Measurements from ENCODE around the gene RASSF3.
"Not testable (repeated sequence)": the region's sequence is repeated elsewhere in the genome, so short reads cannot be mapped to it uniquely, and the experiment has no call there.

Gene RASSF3

GRCh38 chr12:64598831-64599230 is 11.5 kb upstream of the RASSF3 start:
- DNase-seq: no peak

GRCh38 chr12:64600164-64600561 is 10.1 kb upstream of the RASSF3 start:
- DNase-seq: no peak

GRCh38 chr12:64603183-64603841 is 7.0 kb upstream of the RASSF3 start:
- no peak for DNase-seq

- DNase-seq: peak; percentile 8
These were observed 1.3 kb upstream of the RASSF3 start for GRCh38 chr12:64608901-64609535.

GRCh38 chr12:64609536-64610078 is 688 bp upstream of the RASSF3 start:
- DNase-seq: no peak

- DNase-seq: peak; percentile 60
These were observed 505 bp downstream of the RASSF3 start for GRCh38 chr12:64610660-64611340.

GRCh38 chr12:64611341-64612284 is 1.3 kb downstream of the RASSF3 start:
- DNase-seq: no peak

- DNase-seq: no peak
These were observed 2.5 kb downstream of the RASSF3 start for GRCh38 chr12:64612843-64613242.

- not testable (repeated sequence) for DNase-seq
These were observed 3.6 kb downstream of the RASSF3 start for GRCh38 chr12:64613775-64614398.

GRCh38 chr12:64616201-64616600 is 5.9 kb downstream of the RASSF3 start:
- no peak for DNase-seq

GRCh38 chr12:64618953-64619590 is 8.8 kb downstream of the RASSF3 start:
- DNase-seq: no peak

GRCh38 chr12:64621257-64621942 is 11.1 kb downstream of the RASSF3 start:
- DNase-seq: no peak

- no peak for DNase-seq
These were observed 13.7 kb downstream of the RASSF3 start for GRCh38 chr12:64624035-64624434.

GRCh38 chr12:64625243-64626077 is 15.2 kb downstream of the RASSF3 start:
- DNase-seq: no peak

- DNase-seq: not testable (repeated sequence)
These were observed 16.3 kb downstream of the RASSF3 start for GRCh38 chr12:64626588-64626987.

GRCh38 chr12:64627771-64628170 is 17.5 kb downstream of the RASSF3 start:
- DNase-seq: no peak

- no peak for DNase-seq
These were observed 20.9 kb downstream of the RASSF3 start for GRCh38 chr12:64631197-64631596.

- DNase-seq: no peak
These were observed 23.0 kb downstream of the RASSF3 start for GRCh38 chr12:64633011-64633939.

- DNase-seq: no peak
These were observed 23.6 kb downstream of the RASSF3 start for GRCh38 chr12:64633940-64634337.
